BE2C (cell line): ENCODE measurements around the gene HS1BP3.
A peak's percentile ranks its signal among the peaks of the same experiment; 100 is the strongest.

Experiments
- DNase-seq: peaks from one replicate; pipeline ENCODE4 v3.0.0-alpha.2; 2020
- H3K27me3 ChIP-seq: fragments of 250-450 bp; sonication (Bioruptor Pico); 2 replicates; pipeline ENCODE4 v1.5.1; 2020; ENCODE audit warnings: mild to moderate bottlenecking
- H3K36me3 ChIP-seq: fragments of 250-450 bp; sonication (Bioruptor Pico); 2 replicates; pipeline ENCODE4 v1.5.1; 2020; ENCODE audit warnings: mild to moderate bottlenecking
- H3K4me1 ChIP-seq: fragments of 250-450 bp; sonication (Bioruptor Pico); 2 replicates; pipeline ENCODE4 v1.5.1; 2020
- H3K4me3 ChIP-seq: 2 replicates; pipeline ENCODE4 v1.5.1; 2011; ENCODE audit warnings: low read depth, low read length
- H3K9me3 ChIP-seq: fragments of 250-450 bp; sonication (Bioruptor Pico); 2 replicates; pipeline ENCODE4 v1.5.1; 2020
- TF ChIP-seq, protein P1 (sequence below): IDR thresholded peaks from 2 replicates; pipeline ENCODE4 v1.5.1; 2012; ENCODE audit warnings: mild to moderate bottlenecking, low read depth, low read length

Gene HS1BP3

DNA sequence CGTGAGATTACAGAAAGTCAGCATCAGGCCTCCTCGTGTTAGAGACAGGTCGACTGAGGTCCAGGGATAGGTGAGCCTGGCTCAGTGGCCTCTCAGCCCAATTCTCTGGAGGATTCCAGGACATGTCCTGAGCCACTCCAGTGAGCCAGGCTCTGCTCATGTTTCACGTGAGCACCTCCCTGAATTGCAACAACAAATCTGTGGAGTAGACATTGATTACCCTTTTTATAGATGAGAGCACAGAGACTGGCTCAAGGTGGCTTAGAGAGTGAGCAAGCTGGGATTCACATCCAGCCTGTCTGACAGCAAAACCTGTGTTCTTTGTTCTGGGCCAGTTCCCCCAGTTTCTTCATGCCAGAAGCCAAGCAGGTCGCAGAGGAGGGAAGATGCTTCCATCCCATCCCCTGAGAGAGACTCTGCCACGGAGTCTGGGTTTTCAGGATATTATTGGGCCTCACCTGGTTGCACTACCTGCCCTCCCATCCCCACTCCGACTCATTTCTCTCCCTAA is 46.4 kb downstream of the HS1BP3 start:
- no peaks in the 10 kb centered on the region for H3K36me3 ChIP-seq
- H3K27me3 ChIP-seq, result no peaks in the 10 kb centered on the region
- H3K4me1 ChIP-seq, result peaks cover 23% of the 10 kb centered on the region
- H3K9me3 ChIP-seq, result no peaks in the 10 kb centered on the region
- no peak overlapping the region for H3K4me3 ChIP-seq
- DNase-seq, result peak; percentile 4
- TF ChIP-seq, protein P1, sequence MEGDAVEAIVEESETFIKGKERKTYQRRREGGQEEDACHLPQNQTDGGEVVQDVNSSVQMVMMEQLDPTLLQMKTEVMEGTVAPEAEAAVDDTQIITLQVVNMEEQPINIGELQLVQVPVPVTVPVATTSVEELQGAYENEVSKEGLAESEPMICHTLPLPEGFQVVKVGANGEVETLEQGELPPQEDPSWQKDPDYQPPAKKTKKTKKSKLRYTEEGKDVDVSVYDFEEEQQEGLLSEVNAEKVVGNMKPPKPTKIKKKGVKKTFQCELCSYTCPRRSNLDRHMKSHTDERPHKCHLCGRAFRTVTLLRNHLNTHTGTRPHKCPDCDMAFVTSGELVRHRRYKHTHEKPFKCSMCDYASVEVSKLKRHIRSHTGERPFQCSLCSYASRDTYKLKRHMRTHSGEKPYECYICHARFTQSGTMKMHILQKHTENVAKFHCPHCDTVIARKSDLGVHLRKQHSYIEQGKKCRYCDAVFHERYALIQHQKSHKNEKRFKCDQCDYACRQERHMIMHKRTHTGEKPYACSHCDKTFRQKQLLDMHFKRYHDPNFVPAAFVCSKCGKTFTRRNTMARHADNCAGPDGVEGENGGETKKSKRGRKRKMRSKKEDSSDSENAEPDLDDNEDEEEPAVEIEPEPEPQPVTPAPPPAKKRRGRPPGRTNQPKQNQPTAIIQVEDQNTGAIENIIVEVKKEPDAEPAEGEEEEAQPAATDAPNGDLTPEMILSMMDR, result no peak

DNA sequence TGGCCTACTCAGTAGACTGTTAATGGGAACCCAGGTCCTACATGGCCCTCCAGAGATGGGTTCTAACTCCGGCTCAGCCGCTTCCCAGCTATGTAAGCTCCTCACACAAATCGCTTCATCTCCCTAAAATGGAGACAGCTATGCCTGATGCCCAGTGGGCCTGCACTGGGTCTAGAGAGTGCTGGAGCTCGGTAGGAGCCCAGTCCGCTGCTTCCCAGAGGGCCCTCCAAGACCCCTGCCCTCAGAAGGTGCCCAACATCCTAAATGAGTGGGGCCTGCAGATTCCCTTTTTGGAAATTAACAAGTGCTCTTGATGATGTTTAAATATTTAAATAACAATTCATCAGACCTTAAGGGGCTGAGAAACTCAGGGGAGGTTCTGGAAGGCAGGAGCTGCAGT is 47.1 kb downstream of the HS1BP3 start:
- no peak overlapping the region for H3K4me3 ChIP-seq
- peaks cover 22% of the 10 kb centered on the region for H3K4me1 ChIP-seq
- TF ChIP-seq, protein P1, result no peak
- no peaks in the 10 kb centered on the region for H3K9me3 ChIP-seq
- H3K36me3 ChIP-seq, result no peaks in the 10 kb centered on the region
- no peaks in the 10 kb centered on the region for H3K27me3 ChIP-seq
- peak; percentile 4 for DNase-seq

- no peak for DNase-seq
- H3K4me3 ChIP-seq, result no peak overlapping the region
- H3K36me3 ChIP-seq, result no peaks in the 10 kb centered on the region
- no peaks in the 10 kb centered on the region for H3K27me3 ChIP-seq
- TF ChIP-seq, protein P1, result no peak
- no peaks in the 10 kb centered on the region for H3K9me3 ChIP-seq
- peaks cover 21% of the 10 kb centered on the region for H3K4me1 ChIP-seq
These were observed 48.1 kb downstream of the HS1BP3 start for GRCh38 chr2:20602803-20603202.

DNA sequence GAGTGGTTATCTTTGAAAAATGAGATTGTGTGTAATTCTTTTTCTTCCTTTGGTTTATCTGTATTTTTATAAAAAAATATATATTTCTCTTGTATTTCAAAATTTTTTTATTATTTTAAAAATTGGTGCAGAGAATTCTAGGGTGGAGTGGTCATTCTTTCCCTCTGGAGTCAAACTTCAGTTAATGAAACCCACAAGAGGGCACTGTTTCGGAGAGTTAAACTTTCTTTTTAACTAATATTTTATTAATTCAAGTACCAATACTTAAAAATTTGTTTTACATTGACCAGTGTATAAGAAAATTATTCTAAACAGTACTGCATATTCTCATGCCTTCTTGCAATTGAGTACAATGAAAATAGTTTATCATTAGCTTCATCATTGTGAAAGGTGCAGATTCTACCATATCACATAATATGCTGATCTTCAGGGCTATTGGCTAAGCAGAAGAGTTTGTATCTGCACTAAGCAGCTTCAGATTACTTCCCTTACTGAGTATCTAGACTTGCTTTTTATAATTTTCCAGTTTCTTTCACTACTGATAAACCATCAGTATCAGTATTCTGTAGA is 50.1 kb downstream of the HS1BP3 start:
- Histone ChIP-seq H3K4me1 (peaks cover 28% of the 10 kb centered on the region), H3K27me3 (no peaks in the 10 kb centered on the region), H3K9me3 (no peaks in the 10 kb centered on the region), H3K36me3 (no peaks in the 10 kb centered on the region), H3K4me3 (peak overlapping the region; percentile 38)
- TF ChIP-seq, protein P1, result peak; percentile 52
- no peak for DNase-seq

- DNase-seq, result peak; percentile 91
- H3K36me3 ChIP-seq, result no peaks in the 10 kb centered on the region
- no peak overlapping the region for H3K4me3 ChIP-seq
- H3K4me1 ChIP-seq, result peaks cover 28% of the 10 kb centered on the region
- TF ChIP-seq, protein P1, result no peak
- H3K27me3 ChIP-seq, result no peaks in the 10 kb centered on the region
- H3K9me3 ChIP-seq, result no peaks in the 10 kb centered on the region
These were observed 50.9 kb downstream of the HS1BP3 start for GRCh38 chr2:20599861-20600461.

DNA sequence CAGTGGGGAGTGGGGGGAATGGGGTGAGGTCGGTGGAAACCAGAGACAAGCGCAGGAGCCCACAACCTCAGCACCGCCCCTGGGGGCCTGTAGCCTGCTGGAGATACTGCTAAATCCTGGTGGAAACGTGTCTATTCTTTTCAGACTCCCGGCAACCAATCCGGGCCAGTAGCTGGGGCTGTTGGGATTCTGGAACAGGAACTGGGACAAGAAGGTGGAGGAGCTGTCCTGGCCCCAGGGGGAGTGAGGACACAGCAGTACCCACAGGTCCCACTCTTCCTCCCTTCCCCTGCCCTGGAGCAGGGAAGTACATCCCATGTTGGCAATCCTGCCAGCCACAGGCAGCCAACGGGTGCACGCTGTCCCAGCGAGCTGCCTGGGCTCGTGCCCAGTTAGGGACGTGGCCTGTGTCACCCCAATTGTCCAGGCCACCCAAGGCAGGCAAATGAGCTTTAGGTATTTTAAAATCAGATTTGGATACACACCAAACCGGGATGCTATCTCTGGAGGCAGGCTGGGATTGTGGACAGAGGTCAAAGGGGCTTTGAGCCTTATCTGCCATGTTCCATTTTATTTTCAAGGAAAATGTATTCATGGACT is 51.8 kb downstream of the HS1BP3 start:
- no peaks in the 10 kb centered on the region for H3K36me3 ChIP-seq
- TF ChIP-seq, protein P1, result no peak
- H3K27me3 ChIP-seq, result no peaks in the 10 kb centered on the region
- peaks cover 28% of the 10 kb centered on the region for H3K4me1 ChIP-seq
- DNase-seq, result peak; percentile 44
- no peak overlapping the region for H3K4me3 ChIP-seq
- H3K9me3 ChIP-seq, result no peaks in the 10 kb centered on the region
